HG03521 (cell line): ENCODE data around the gene CACNA1B.

Source experiments
- ATAC-seq: cut with Tn5 transposase; IDR thresholded peaks from one replicate; pipeline ENCODE4 v1.9.1; 2021; ENCODE audit warnings: mild to moderate bottlenecking, moderate library complexity; ENCODE audit not compliant: unreplicated experiment

The CACNA1B gene

GRCh38 chr9:137918331-137919094 is 40.9 kb downstream of the CACNA1B start:
- no peak for ATAC-seq

DNA sequence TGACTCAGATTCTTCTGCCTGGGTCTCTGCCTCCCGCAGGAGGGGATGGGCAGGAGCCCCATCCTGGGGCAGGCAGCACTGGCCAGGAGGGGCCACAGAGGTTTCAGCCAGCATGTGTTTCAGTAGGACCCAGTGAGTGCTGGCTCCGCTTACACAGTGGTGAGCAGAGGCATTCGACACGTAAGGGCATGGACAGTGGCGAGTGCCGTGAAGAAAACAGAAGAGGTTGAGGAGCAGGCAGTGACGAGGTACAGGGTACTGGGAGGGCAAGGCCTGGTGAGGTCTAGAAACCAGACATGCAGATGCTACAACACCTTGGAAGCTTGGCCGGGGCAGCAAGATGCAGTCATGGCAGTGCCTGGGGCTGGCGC is 41.5 kb downstream of the CACNA1B start:
- no peak for ATAC-seq

- no peak for ATAC-seq
Observed at GRCh38 chr9:137919649-137920141, 42.1 kb downstream of the CACNA1B start.

GRCh38 chr9:137920753-137921152 is 43.2 kb downstream of the CACNA1B start:
- ATAC-seq = no peak

DNA sequence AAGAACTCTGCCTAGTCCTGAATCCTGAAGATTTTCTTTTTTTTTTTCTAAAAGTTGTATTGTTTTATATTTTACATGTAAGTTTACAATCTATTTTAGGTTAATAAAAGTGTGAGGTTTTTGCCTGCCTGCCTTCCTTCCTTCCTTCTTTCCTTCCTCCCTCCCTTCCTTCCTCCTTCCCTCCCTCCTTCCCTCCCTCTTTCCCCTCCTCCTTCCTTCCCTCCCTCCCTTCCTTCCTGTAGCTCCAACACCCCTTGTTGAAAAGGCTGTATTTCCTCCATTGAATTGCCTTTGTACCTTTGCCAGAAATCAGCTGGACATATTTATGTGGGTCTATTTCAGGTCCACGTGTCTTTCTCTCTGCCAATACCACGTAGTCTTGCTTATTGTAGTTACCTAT is 46.6 kb downstream of the CACNA1B start:
- no peak for ATAC-seq

DNA sequence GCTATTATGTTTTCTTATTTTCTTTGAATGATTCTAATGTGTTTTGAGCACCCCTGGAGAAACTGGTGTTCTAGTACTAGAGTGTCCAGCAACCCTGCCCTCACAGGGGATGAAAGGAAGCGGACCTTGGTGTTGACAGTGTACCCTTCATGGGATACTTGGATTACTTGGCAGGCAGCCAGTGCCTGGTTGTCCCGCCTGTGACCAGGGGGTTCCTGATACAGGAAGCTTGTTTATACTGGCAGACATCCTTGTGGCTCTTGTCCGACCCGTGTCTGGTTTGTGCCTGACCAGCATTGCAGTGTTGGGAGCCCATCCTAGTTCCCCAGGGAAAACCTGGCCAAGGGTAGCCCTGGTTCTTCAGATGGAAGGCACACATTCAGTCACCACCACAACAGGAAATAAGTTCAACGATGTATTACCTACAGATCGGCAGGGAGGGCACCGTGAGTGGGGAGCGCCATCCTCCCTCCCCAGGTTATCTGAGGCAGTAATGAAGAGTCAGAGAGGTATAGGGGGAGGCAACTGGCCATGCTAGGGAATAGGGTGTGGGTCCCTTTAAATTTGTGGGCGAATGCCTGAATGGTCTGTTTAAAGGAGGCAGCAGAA is 47.3 kb downstream of the CACNA1B start:
- ATAC-seq = no peak

DNA sequence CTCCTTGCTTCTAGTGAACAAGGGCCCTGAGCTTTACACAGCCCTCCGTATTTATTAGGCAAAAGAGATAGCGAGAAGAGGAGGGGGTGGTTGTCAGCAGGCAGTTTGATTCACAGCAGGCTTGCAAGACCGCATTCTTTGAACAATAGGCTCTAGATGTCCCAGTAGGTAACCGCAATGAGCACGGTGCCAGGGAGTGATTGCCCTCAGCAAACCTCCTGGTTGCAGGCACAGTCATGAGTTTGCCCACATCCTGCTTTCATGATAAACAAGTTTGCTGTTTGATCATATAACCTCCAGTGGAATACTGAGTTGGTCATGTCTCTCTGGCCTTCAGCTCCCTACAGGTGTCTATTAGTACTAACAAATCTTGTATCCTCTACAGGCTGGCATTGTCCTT is 66.1 kb downstream of the CACNA1B start:
- ATAC-seq = no peak

GRCh38 chr9:137945581-137945980 is 68.0 kb downstream of the CACNA1B start:
- ATAC-seq = no peak

DNA sequence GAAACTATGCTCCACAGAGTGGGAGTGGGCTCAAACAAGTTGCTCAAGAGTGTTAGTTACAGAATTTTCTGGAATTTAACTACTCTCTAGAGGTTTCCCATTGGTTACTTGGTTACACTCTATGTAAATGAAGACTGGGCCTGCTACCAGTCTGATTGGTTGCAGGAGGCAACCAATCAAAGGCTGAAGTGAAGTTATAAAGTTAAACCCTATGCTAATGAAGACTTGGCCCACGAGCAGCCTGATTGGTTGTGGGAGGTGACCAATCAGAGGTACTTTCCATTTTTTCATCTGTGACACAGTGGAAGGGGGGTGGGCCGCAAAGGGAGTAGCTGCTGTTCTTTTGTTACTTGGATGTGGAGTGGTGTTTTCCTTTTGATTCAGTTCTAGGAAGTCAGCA is 69.4 kb downstream of the CACNA1B start:
- no peak for ATAC-seq

DNA sequence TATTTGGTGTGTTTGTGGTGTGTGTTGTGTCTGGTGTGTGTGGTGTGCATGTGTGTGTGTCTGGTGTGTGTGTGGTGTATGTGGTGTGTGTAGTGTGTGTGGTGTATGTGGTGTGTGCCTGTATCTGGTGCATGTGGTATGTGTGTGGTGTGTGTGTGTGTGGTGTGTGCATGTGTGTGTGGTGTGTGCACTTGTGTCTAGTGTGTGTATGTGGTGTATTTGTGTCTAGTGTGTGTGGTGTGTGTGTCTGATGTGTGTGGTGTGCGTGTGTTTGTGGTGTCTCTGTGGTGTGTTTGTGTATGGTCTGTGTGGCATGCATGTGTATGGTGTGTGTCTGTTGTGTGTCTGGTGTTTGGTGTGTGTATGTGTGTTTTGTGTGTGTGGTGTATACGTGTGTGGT is 71.1 kb downstream of the CACNA1B start:
- no peak for ATAC-seq

- ATAC-seq = no peak
Observed at GRCh38 chr9:137949260-137949659, 71.7 kb downstream of the CACNA1B start.

DNA sequence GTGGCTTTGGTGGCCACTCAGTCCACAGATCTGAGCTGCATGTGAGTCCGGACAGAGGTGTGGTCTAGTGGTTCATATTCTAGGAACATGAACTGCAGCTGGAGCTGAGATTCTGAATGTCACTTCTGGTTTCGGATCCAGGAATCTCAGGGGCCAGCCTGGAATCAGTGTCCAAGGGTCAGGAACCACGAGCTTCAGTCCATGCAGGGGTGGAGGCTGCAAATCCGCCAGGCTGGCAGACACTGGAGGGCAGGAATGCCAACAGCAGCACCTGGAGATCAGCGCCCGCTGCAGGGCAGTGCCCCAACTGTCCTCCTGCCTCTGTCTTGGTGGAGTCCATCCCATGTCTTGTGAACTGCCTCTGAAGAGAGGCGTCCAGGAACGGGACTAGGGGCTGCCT is 73.5 kb downstream of the CACNA1B start:
- no peak for ATAC-seq

DNA sequence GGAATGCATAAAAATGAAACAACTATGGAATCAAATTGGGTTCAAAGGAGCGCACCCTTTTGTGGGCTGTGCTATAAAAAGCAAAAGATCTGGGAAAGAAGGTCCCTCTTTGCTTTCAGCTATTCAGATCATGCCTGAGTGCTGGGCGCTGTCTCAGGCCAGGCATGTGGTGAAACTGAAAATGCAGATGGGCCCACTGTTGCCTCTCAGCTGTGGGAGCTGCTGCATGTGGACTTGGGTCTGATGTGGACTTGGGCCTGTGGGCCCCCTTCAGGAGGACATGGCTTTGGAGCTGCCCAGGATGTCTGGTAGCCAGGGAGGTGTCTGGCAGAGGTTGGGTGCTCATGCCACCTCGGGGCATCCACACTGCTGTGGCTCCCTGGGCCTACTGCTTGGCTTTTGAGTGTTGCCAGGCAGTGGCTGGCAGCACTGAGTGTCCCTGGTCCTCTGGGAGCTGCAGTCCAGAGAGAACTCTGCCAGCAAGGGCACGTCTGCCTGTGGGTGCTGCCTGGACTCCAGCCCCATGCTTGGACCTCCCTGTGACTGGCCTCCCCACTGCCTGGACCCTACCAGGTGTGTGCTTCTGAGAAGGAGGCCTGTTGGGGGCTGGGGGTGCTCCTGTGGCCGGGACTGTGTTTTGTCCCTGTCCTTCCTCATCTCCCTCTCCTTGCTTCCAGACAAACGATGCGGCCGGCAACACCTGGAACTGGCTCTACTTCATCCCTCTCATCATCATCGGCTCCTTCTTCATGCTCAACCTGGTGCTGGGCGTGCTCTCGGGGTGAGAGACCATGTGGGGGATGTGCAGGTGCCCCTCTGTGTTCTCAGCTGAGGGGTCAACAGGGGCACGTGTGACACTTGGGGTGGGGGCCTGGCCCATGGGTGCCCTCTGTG is 74.3 kb downstream of the CACNA1B start:
- ATAC-seq = no peak

DNA sequence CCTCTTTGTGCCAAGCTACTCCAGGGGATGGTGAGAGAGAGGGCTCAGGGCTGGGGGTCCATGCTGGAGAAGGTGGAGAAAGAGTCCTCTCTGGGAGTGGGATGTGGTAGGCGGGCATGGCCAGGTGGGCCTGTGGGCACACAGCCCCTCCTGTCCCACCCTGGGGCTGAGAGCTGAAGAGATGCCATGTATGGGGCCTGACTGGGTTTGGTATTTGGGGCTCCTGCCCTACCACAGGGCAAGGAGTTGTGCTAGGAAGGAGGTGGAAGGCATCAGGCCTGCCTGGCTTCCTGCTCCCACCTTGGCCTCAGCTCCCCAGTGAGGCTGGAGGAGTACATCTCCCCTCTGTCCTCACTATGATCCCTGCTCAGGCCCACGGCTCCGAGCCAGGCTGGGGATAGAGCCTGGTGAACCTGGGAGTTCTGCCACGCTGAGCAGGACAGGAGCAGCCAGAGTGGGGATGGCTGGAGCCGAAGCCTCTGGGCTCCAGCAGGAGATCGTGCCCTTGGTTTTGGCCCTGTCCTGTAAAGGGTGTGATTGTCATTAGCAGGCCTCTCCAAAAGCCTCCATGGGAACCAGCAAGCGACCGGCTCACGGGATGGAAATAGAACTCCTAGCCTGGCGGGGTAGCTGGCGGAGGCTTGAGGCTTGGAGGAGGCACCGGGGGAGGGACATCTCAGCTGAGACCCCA is 75.5 kb downstream of the CACNA1B start:
- no peak for ATAC-seq

GRCh38 chr9:137953683-137954438 is 76.3 kb downstream of the CACNA1B start:
- no peak for ATAC-seq

GRCh38 chr9:137955224-137955570 is 77.6 kb downstream of the CACNA1B start:
- ATAC-seq = no peak

DNA sequence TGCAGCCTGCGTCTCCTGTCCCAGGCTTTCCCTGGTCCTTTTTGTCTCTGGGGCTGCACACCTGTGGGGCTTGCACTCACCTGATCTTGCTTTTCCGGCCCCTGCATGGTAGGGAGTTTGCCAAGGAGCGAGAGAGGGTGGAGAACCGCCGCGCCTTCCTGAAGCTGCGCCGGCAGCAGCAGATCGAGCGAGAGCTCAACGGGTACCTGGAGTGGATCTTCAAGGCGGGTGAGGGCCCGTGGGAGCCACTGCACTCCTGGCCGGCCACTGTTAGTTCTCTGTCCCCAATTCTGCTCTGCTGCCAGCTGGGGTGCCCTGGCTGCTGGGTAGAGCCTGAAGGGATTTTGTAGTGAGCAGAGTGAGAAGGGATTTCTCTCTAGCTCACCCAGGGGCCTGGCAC is 78.0 kb downstream of the CACNA1B start:
- ATAC-seq = no peak

- ATAC-seq = no peak
Observed at GRCh38 chr9:137956039-137956438, 78.5 kb downstream of the CACNA1B start.

DNA sequence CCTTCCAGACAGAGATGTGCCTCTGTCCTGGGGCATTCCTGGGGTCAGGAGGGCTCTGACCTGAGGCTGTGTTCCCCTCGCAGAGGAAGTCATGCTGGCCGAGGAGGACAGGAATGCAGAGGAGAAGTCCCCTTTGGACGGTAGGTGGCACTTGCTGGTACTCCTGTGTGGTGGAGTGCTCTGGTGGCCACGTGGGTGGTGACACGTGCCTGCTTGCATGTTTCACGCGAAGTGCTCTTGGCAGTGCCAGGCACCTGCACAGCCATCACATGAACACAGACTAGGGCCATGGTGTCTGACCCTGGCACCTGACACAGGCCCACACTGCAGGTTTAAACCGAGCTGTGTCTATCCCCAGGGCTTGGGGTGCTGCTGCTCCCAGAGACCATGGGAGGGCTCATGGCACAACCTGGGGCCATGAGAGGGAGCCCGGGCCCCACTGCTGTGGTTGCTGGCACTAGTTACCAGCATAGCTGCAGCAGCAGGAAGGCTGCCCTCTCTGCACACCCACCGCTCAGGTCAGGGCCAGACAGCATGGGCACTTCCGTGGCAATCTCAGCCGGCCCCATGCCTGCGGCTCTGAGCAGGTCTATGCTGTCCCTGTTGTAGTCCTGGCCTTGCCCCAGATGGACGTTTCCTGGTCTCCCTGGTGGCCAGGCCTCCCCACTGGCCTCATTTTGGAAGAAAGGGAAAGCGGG is 79.3 kb downstream of the CACNA1B start:
- no peak for ATAC-seq
